Kidney (tissue), 14 donors: ENCODE data around the gene DDX51. TPM values are rescaled to one million over a fixed set of nuclear protein-coding genes. Genes with fewer than 3 reads are reported as not detected.

Source experiments
- DNase-seq, 5 donors: peaks; one replicate each; pipeline ENCODE4 v3.0.0-alpha.2; 2013 to 2020
- FAIRE-seq: peaks from 2 replicates; lab custom pipeline; 2012; peaks lifted over from hg19 to GRCh38; lab: Jason Lieb, UNC
- H3K27ac ChIP-seq, 2 donors: one replicate each; pipeline ENCODE4 v1.7.0; 2013; ENCODE audit warnings: low read depth in 2 of 2, low read length in 2 of 2, inconsistent platforms in 1 of 2
- H3K27me3 ChIP-seq: one replicate; pipeline ENCODE4 v1.7.1; 2013; ENCODE audit warnings: low read length, inconsistent platforms; ENCODE audit not compliant: control insufficient read depth, insufficient read depth
- H3K36me3 ChIP-seq, 3 donors: one replicate each; pipeline versions ENCODE4 v1.7.0 to v1.7.1; 2013; ENCODE audit warnings: low read length in 3 of 3, control low read depth in 1 of 3, inconsistent platforms in 1 of 3; ENCODE audit not compliant: insufficient read depth in 3 of 3, control insufficient read depth in 2 of 3
- H3K4me1 ChIP-seq, 3 donors: one replicate each; pipeline versions ENCODE4 v1.7.0 to v1.7.1; 2013; ENCODE audit warnings: low read length in 3 of 3, inconsistent platforms in 1 of 3, low read depth in 1 of 3; ENCODE audit not compliant: control insufficient read depth in 2 of 3, insufficient read depth in 2 of 3
- H3K4me3 ChIP-seq, 3 donors: one replicate each; pipeline versions ENCODE4 v1.7.0 to v1.8.1; 2013; ENCODE audit warnings: low read length in 3 of 3, control low read depth in 1 of 3, inconsistent platforms in 1 of 3
- H3K9ac ChIP-seq, 3 donors: one replicate each; pipeline versions ENCODE4 v1.7.0 to v1.7.1; 2013; ENCODE audit warnings: low read length in 3 of 3, control low read depth in 1 of 3, inconsistent platforms in 1 of 3
- H3K9me3 ChIP-seq, 3 donors: one replicate each; pipeline versions ENCODE4 v1.7.0 to v1.7.1; 2013; ENCODE audit warnings: low read length in 3 of 3, control low read depth in 1 of 3, inconsistent platforms in 1 of 3; ENCODE audit not compliant: control insufficient read depth in 2 of 3, insufficient read depth in 1 of 3
- intact Hi-C: fragments of 100-400 bp; cut with DNase I; formaldehyde crosslinking; loops from one replicate; pipeline ENCODE4 v1.11.1; 2022
- polyA plus RNA-seq: library from polyadenylated mRNA; stranded (reverse); fragments of 350-450 nt; fragmentation: Illumina TruSeq; extraction: RNeasy Lipid Tissue Mini Kit (QIAGEN cat#74804); gene quantifications from one replicate; pipeline ENCODE4 v1.2.3, GENCODE V29; 2014; ENCODE audit warnings: low read depth, low replicate concordance; ENCODE audit not compliant: insufficient read depth
- total RNA-seq: library from RNA; stranded (reverse); fragmentation: NEBNext Ultra II Directional; extraction: Animal tissue kit (Norgen Biotek cat#: 25700); gene quantifications from one replicate; pipeline ENCODE4 v1.2.1, GENCODE V29; 2021
- TF ChIP-seq, protein P1 (sequence below): IDR thresholded peaks from 3 replicates; pipeline ENCODE4 v1.5.1; 2012; ENCODE audit warnings: mild to moderate bottlenecking, moderate library complexity, borderline replicate concordance; ENCODE audit not compliant: insufficient read depth; ENCODE audit errors: extremely low read depth
- donor health status: control.
- donor health status: control.
- donor health status: control.
- donor health status: control.
- donor health status: control.
- donor health status: DM: yes; HTN: yes; CAD: no.
- donor health status: Normal renal cell carcinoma (clear cell type).

Gene DDX51
- total and polyA plus RNA-seq, 2 donors from 2014 or later, result 10.3 to 19.6 TPM

- Histone ChIP-seq H3K27me3 (no peaks in the 10 kb centered on the region), H3K27ac (no peak overlapping the region), H3K4me1 (peaks cover 0 to 6% (median 0%) of the 10 kb centered on the region in 3 donors), H3K9ac (no peak overlapping the region), H3K4me3 (no peak overlapping the region), H3K9me3 (no peaks in the 10 kb centered on the region), H3K36me3 (no peaks in the 10 kb centered on the region)
- TF ChIP-seq, protein P1, sequence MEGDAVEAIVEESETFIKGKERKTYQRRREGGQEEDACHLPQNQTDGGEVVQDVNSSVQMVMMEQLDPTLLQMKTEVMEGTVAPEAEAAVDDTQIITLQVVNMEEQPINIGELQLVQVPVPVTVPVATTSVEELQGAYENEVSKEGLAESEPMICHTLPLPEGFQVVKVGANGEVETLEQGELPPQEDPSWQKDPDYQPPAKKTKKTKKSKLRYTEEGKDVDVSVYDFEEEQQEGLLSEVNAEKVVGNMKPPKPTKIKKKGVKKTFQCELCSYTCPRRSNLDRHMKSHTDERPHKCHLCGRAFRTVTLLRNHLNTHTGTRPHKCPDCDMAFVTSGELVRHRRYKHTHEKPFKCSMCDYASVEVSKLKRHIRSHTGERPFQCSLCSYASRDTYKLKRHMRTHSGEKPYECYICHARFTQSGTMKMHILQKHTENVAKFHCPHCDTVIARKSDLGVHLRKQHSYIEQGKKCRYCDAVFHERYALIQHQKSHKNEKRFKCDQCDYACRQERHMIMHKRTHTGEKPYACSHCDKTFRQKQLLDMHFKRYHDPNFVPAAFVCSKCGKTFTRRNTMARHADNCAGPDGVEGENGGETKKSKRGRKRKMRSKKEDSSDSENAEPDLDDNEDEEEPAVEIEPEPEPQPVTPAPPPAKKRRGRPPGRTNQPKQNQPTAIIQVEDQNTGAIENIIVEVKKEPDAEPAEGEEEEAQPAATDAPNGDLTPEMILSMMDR, result no peak
- DNase-seq, result peak in 1 of 5 donors; percentile 24
- intact Hi-C loops, result no loop called here
- FAIRE-seq, result no peak
Observed at GRCh38 chr12:132164426-132164825, 20.3 kb upstream of the DDX51 start.

- H3K36me3 ChIP-seq, result no peaks in the 10 kb centered on the region
- H3K27me3 ChIP-seq, result no peaks in the 10 kb centered on the region
- DNase-seq (peak in 1 of 5 donors; percentile 78), FAIRE-seq (no peak)
- TF ChIP-seq, protein P1, result no peak
- H3K4me3 ChIP-seq, result no peak overlapping the region
- peaks cover 0 to 6% (median 0%) of the 10 kb centered on the region in 3 donors for H3K4me1 ChIP-seq
- intact Hi-C loops, result no loop called here
- H3K27ac ChIP-seq, result no peak overlapping the region
- H3K9ac ChIP-seq, result no peak overlapping the region
- no peaks in the 10 kb centered on the region for H3K9me3 ChIP-seq
Observed at GRCh38 chr12:132163911-132164288, 19.8 kb upstream of the DDX51 start.

GRCh38 chr12:132163041-132163910 lies 19.2 kb upstream of the DDX51 start:
- Histone ChIP-seq H3K4me1 (peaks cover 0 to 6% (median 0%) of the 10 kb centered on the region in 3 donors), H3K9me3 (no peaks in the 10 kb centered on the region), H3K4me3 (no peak overlapping the region), H3K27me3 (no peaks in the 10 kb centered on the region), H3K9ac (no peak overlapping the region), H3K36me3 (peaks cover 0 to under 1% (median 0%) of the 10 kb centered on the region in 3 donors), H3K27ac (no peak overlapping the region)
- peak in 1 of 5 donors; percentile 90 for DNase-seq
- no peak for FAIRE-seq
- TF ChIP-seq, protein P1, result no peak
- intact Hi-C loops, result no loop called here
